Measurements from ENCODE around the gene TMPRSS11F. TPM values are rescaled to one million over a fixed set of nuclear protein-coding genes. Genes with fewer than 3 reads are reported as not detected.

TMPRSS11F gene
- total RNA-seq, 1 experiment from 2014 or later, result not detected

- no peak overlapping the region for H3K4me3 ChIP-seq (replicated peaks in 1 of 2; ENCODE audit: low read depth in 1 of 2, low read length in 2 of 2)
- no peaks in the 10 kb centered on the region for H3K27me3 ChIP-seq (ENCODE audit: insufficient read depth, low read length)
- H3K9me3 ChIP-seq (ENCODE audit: control insufficient read depth in 1 of 2, insufficient read depth in 1 of 2, low read depth in 1 of 2, low read length in 2 of 2), result no peaks in the 10 kb centered on the region
- ChIA-PET RAD21 (ENCODE audit: low non-redundant PET in 1 of 2, low total read pairs in 2 of 2, uncharacterized antibody in 2 of 2, unreplicated experiment in 2 of 2) (no interaction called here), POLR2A (no interaction called here), CTCF (interaction anchor here (1.2 kb wide), 1 partner anchor 8 kb away, joined by 4 read pairs; no protein-coding TSS in a partner anchor)
- H4K20me1 ChIP-seq (ENCODE audit: insufficient read depth), result no peaks in the 10 kb centered on the region
- TF ChIP-seq MAX (IDR thresholded peaks at IDR 0.05) (no peak), ELF1 (IDR thresholded peaks at IDR 0.05; ENCODE audit: borderline replicate concordance, low read depth) (no peak), CTCF (IDR thresholded peaks at IDR 0.05 in 2 of 3, conservative IDR thresholded peaks at IDR 0.05 in 1 of 3; ENCODE audit: borderline replicate concordance in 1 of 3, insufficient read depth in 1 of 3, low read depth in 2 of 3, low read length in 2 of 3) (no peak), ZNF274 (IDR thresholded peaks at IDR 0.05; ENCODE audit: low read depth, low read length) (no peak), SRF (IDR thresholded peaks at IDR 0.05; ENCODE audit: low read depth) (no peak), ZFX (IDR thresholded peaks at IDR 0.05) (no peak), ATF3 (IDR thresholded peaks at IDR 0.05) (no peak), EZH2phosphoT487 (IDR thresholded peaks at IDR 0.05; ENCODE audit: borderline replicate concordance) (no peak), POLR2A (IDR thresholded peaks at IDR 0.05; ENCODE audit: borderline replicate concordance, extremely low read depth, insufficient read depth, insufficient read length) (no peak), CEBPB (IDR thresholded peaks at IDR 0.05; ENCODE audit: low read depth) (no peak), RAD21 (IDR thresholded peaks at IDR 0.05; ENCODE audit: low read depth) (no peak), EZH2 (IDR thresholded peaks at IDR 0.05) (no peak), JUND (IDR thresholded peaks at IDR 0.05) (no peak), REST (IDR thresholded peaks at IDR 0.05; ENCODE audit: low read depth) (no peak), TCF7L2 (IDR thresholded peaks at IDR 0.05; ENCODE audit: borderline replicate concordance, extremely low read depth, insufficient read depth, insufficient read length) (no peak), POLR2AphosphoS5 (IDR thresholded peaks at IDR 0.05; ENCODE audit: low read depth, low read length) (no peak), SIN3A (IDR thresholded peaks at IDR 0.05; ENCODE audit: low read depth) (no peak), FOSL1 (IDR thresholded peaks at IDR 0.05; ENCODE audit: low read depth) (no peak), SP1 (IDR thresholded peaks at IDR 0.05; ENCODE audit: low read depth) (no peak), YY1 (IDR thresholded peaks at IDR 0.05; ENCODE audit: extremely low read depth, insufficient replicate concordance, low read depth, low read length) (no peak)
- H3K27ac ChIP-seq (ENCODE audit: low read depth, low read length), result no peak overlapping the region
- intact Hi-C loops (cut with micrococcal nuclease), result loop anchor here (10.0 kb wide), 1 partner anchor 432 kb away; no protein-coding TSS in a partner anchor
- no peaks in the 10 kb centered on the region for H3K36me3 ChIP-seq (ENCODE audit: control insufficient read depth in 1 of 2, insufficient read depth in 2 of 2, low read length in 2 of 2)
- H3K9ac ChIP-seq (ENCODE audit: low read length), result no peak overlapping the region
- no TSS peak for BruUV-seq (replicated peaks)
- no peak overlapping the region for H3K4me2 ChIP-seq (ENCODE audit: low read length)
- ATAC-seq, result no peak
- no peaks in the 10 kb centered on the region for H3K9me2 ChIP-seq (ENCODE audit: insufficient read depth)
- no peaks in the 10 kb centered on the region for H3K79me2 ChIP-seq (ENCODE audit: insufficient read depth, low read length)
- H2AFZ ChIP-seq (ENCODE audit: low read depth, low read length, poor library complexity, severe bottlenecking), result no peak overlapping the region
- peaks cover 0 to 8% of the 10 kb centered on the region in 2 experiments; a peak in 2 of 4 replicates for H3K4me1 ChIP-seq (ENCODE audit: control insufficient read depth in 1 of 2, insufficient read depth in 2 of 2, low read length in 2 of 2)
- DNase-seq (ENCODE audit: low read depth, low spot score), result no peak
Measured at GRCh38 chr4:68176904-68177303, 47.2 kb upstream of the TMPRSS11F start.

Measured in HCT116 (cell line).